Hematopoietic multipotent progenitor cell (in vitro differentiated cells): ENCODE measurements around the gene JMY. TPM values are rescaled to one million over a fixed set of nuclear protein-coding genes. Genes with fewer than 3 reads are reported as not detected.
A peak's percentile ranks its signal among the peaks of the same experiment; 100 is the strongest.
"Not testable (repeated sequence)": the region's sequence is repeated elsewhere in the genome, so short reads cannot be mapped to it uniquely, and the experiment has no call there.

ENCODE experiments used
- DNase-seq, 3 donors: peaks; one replicate each; pipeline ENCODE4 v3.0.0-alpha.2; 2011 to 2015; ENCODE audit warnings: low read depth in 2 of 3, low spot score in 2 of 3
- total RNA-seq: library from RNA; depleted of rRNA; stranded (reverse); fragments of >200 nt; gene quantifications from one replicate; pipeline ENCODE4 v1.2.3, GENCODE V29; 2012

Gene JMY
- total RNA-seq, 1 donor = 11.6 TPM

DNA sequence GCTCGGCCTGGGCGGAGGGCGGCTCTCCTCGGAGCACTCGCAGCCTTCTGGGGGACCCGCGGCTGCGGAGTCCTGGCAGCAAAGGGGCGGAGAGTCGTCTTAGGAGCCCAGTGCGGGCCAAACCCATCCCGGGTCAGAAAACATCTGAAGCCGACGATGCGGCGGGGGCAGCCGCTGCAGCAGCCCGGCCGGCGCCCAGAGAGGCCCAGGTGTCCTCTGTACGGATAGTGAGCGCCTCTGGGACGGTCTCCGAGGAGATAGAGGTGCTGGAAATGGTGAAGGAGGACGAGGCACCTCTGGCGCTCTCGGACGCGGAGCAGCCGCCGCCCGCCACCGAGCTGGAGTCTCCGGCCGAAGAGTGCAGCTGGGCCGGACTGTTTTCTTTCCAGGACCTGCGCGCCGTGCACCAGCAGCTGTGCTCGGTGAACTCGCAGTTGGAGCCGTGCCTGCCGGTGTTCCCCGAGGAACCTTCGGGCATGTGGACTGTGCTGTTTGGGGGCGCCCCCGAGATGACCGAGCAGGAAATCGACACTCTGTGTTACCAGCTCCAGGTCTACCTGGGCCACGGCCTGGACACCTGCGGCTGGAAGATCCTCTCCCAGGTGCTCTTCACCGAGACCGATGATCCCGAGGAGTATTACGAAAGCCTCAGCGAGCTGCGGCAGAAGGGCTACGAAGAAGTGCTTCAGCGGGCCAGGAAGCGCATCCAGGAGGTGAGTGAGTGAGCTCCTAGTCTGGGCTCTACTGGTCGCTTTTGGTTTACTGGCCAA, 1.2 kb downstream of the JMY start:
- DNase-seq = peak in 2 of 3 donors; percentile 18 to 29

DNA sequence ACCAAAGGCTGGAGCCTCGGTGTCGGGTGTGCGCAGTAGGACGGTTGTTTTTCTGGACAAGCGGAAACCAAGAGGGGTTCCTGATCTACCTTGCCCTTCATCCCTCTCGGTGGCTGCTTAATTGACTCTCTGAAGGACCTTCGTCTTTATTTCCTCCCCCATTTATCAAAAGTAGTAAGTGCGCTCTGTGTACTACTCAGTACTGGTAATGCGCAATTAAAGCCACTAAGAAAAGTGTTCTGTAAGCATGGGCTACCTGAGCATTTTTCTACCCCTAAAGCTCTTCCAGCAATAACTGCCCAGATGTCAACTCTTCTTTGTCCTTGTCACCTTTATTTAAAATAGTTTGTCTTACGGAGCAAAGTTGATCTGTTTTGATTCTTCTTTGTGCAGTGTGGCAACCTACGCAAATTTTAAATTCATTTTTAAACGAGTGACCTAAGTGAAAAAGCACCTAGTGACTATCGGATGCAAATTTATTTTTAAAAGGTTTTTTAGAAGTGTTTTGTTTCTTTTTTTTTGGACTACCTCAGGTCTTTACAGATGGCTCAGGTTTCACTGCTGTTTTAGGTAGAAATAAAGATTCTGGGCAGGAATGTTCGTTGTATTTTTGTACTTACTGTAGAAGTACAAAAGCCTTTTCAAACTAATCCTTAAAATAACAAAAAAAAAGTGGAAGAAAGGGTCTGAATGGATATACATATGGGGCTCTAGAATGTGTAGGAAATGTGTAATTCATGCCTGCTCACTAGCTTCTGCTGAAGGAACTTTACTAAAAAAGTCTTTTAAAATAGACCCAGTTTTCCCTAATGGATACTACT, 2.0 kb downstream of the JMY start:
- peak in 1 of 3 donors; percentile 14 for DNase-seq

- no peak for DNase-seq
Measured at GRCh38 chr5:79240561-79240960, 4.6 kb downstream of the JMY start.

GRCh38 chr5:79241535-79241979, 5.6 kb downstream of the JMY start:
- no peak for DNase-seq

DNA sequence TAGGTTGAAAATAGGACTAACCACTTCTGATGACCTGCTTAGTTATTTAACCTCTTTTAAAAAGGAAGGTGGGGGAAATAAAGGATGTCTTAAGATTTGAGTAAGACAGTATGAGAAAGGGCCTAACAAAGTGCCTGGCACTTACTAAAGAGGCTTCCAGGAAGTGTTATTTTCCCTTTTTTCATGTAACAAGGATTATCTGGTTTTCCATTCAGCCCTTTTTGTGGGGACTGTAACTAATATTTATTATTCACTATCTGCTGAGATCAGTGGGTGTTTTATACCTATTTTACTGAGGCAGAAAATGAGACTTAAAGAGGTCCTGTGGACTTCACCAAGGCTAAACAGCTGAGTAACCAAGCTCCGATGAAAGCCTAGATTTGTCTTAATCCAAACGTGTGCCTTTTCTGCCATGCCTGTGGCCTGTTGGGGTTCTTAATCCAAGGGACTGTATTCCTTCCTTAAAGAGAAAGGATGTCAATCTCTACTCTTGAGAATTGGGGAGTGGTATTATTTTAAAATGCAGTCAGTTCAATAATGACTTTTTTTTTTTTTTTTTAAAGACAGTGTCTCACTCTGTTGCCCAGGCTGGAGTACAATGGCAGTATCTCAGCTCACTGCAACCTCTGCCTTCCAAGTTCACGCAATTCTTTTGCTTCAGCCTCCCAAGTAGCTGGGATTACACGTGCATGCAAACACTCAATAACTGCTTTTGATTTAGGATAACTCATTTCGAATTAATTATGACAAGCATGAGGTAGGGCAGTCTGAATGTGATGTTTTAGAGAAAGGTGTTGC, 6.5 kb downstream of the JMY start:
- DNase-seq = no peak

- DNase-seq = no peak
Measured at GRCh38 chr5:79243224-79243623, 7.3 kb downstream of the JMY start.

DNA sequence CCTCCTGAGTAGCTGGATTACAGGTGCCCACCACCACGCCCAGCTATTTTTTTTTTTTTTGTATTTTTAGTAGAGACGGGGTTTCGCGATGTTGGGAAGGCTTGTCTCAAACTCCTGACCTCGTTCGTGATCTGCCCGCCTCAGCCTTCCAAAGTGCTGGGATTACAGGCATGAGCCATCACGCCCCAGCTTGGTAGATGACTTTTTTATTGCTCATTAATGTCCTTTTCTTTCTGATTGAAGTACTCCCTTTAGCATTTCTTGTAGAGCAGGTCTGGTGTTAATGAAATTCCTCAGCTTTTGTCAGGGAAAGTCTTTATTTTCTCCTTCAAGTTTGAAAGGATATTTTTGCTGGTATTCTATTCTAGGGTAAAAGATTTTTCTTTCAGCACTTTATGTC, 18.1 kb downstream of the JMY start:
- DNase-seq = not testable (repeated sequence)

- DNase-seq = no peak
Measured at GRCh38 chr5:79255786-79256557, 20.0 kb downstream of the JMY start.

GRCh38 chr5:79256563-79256962, 20.6 kb downstream of the JMY start:
- DNase-seq = no peak

DNA sequence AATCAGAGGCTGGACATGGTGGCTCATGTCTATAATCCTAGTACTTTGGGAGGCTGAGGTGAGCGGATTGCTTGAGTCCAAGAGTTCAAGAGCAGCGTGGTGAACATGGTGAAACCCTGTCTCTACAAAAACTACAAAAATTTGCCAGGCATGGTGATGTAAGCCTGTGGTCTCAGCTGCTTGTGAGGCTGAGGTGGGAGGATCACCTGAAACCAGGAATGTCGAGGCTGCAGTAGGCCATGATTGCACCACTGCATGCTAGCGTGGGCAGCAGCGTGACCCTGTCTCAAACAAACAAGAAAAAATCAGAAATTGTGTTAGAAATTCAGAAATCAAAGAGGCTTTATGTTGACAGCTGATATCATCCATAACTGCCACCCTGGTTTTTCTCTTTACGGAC, 21.4 kb downstream of the JMY start:
- no peak for DNase-seq

DNA sequence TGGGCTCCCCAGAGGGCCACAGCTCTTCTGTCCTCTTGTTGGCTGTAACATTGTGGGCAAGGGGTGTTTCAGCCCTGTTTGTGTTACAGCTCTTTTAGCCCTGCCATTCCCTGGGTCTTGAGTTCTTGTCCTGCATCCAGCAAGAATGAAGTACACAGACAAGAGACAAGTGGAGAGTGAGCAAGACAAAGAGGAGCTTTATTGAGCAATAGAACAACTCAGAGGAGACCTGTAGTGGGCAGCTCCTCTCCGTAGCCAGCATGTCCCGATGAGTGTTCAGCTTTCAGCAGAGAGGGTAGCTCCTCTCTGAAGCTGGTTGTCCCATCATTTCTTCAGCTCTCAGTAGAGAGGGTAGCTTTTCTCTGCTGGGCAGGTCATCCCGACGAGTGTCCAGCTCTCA, 22.9 kb downstream of the JMY start:
- no peak for DNase-seq

GRCh38 chr5:79259383-79259782, 23.5 kb downstream of the JMY start:
- no peak for DNase-seq

- no peak for DNase-seq
Measured at GRCh38 chr5:79259810-79260209, 23.9 kb downstream of the JMY start.

- no peak for DNase-seq
Measured at GRCh38 chr5:79261897-79262296, 26.0 kb downstream of the JMY start.

- DNase-seq = no peak
Measured at GRCh38 chr5:79263290-79263689, 27.4 kb downstream of the JMY start.

GRCh38 chr5:79267180-79267579, 31.2 kb downstream of the JMY start:
- DNase-seq = no peak

DNA sequence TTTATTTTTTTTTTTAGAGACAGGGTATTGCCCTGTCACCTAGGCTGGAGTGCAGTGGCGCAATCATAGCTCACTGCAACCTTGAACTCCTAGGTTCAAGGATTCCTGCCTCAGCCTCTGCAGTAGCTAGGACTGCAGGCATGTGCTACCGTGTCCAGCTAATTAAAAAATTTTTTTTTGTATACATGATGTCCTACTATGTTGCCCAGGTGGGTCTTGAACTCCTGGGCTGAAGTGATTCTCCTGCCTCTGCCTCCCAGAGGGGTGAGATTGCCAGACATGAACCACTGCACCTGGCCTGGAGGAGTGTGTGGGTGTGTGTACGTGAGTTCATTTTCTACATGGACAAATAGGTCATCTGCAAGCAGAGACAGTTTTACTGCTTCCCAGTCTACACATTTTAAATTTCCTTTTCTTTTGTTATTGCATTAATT, 33.8 kb downstream of the JMY start:
- DNase-seq = no peak

DNA sequence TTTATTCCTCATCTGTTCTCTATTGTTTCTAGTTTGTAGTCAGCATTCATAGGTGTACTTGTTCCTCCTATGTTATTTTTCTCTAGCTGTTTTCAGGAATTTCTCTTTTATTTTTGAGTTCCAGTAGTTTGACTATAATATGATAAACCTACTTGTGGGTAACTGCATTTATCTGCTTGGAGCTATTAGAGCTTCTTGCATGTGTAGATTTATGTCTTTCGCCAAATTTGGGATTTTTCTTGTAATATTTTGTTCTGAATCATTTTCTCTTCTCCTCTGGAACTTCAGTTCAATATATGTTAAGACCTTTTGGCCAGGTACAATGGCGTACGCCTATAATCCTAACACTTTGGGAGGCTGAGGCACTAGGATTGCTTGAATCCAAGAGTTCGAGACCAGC, 37.4 kb downstream of the JMY start:
- DNase-seq = no peak

- no peak for DNase-seq
Measured at GRCh38 chr5:79284846-79285245, 48.9 kb downstream of the JMY start.

DNA sequence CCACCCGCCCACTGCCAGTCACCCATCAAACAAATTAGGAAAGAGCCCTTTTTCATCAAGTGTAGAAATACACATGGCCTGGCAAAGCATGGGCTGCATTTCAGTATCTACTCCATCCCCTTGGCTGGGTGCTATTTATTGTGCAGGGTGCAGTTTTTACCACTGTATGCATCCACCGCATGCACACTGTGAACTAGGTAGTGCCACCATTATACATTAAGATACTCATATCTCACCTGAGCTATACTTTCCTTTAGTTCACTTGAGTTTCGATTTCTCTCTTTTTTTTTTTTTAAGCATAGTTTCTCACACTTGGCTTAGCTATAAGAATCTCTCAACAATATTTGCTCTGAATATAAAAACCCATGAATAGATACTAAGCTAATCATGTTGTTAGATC, 49.4 kb downstream of the JMY start:
- no peak for DNase-seq
